Pulmonary artery endothelial cell (primary cell): ENCODE results near the gene ABCB6. TPM values are rescaled to one million over a fixed set of nuclear protein-coding genes. Genes with fewer than 3 reads are reported as not detected.

Experiments
- DNase-seq: peaks from one replicate; pipeline ENCODE4 v3.0.0-alpha.2; 2011; ENCODE audit warnings: low read depth, low spot score
- total RNA-seq: library from RNA; depleted of rRNA; stranded (reverse); fragments of >200 nt; gene quantifications from 2 replicates; pipeline ENCODE4 v1.2.3, GENCODE V29; 2014

Gene ABCB6
- total RNA-seq, 1 donor from 2014 or later: 20.0 TPM

DNA sequence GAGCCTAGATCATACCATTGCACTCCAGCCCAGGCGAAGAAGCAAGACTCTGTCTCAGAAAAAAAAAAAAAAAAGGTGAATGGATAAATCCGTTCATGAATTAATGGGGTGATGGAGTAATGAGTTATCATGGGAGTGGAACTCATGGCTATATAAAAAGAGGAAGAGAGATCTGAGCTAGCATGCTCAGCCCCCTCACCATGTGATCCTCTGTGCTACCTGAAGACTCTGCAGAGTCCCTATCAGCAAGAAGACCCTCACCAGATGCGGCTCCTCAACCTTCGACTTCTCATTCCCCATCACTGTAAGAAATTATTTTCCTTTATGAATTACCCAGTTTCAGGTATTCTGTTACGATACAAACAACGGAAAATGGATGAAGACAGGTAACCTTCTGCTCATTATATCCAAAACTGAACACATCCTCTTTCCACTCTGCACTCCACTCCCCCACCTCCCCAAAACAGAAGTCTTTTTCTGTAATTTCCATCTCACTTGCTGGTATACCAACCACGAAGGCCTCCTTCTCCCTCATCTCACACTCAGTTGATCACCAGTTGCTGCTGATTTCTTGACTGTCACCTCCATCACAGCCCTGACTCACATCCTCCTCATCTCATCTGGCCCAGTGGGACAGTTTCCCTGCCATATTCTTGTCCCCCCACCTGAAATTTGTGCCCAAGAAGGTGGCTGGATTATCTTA is 31.9 kb downstream of the ABCB6 start:
- DNase-seq: no peak

DNA sequence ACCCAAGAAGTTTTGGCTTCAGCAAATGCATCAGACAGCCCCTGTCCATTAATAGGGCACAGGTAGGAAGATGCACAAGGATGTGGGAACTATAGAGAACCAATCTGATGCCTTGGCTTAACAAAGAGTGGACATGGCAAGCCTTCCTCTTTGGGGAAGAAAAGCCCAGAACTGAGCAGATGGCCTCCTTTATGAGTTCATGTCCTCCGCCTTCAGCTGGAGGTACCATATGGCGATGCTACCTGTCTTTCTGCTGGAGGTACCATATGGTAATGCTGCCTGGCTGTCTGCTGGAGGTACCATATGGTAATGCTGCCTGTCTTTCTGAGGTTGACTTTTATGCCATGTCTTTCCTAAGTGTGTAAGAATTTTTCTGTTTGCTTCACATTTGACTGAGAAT is 34.6 kb downstream of the ABCB6 start:
- no peak for DNase-seq

DNA sequence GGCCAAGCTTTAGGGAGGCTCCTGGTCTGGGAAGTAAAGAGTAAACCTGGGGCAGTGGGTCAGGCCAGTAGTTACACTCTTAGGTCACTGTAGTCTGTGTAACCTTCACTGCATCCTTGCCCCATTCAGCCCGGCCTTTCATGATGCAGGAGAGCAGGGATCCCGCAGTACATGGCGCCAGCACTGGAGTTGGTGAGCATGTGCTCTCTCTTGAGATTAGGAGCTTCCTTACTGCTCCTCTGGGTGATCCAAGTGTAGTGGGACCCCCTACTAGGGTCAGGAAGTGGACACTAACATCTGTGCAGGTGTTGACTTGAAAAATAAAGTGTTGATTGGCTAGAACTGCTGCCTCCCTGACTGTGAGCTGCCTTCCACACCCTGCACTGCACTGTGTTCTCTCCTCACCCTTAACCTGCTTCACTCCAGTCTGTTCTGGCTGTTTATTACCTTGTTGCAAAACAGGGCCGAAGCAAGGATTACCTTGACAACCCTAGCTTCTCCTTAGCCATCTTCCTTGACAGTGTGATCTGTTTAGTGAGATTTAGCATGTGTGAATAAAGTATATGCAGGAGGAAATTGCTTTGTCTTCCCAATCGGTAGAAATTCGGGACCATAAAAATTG is 35.5 kb downstream of the ABCB6 start:
- DNase-seq: no peak

DNA sequence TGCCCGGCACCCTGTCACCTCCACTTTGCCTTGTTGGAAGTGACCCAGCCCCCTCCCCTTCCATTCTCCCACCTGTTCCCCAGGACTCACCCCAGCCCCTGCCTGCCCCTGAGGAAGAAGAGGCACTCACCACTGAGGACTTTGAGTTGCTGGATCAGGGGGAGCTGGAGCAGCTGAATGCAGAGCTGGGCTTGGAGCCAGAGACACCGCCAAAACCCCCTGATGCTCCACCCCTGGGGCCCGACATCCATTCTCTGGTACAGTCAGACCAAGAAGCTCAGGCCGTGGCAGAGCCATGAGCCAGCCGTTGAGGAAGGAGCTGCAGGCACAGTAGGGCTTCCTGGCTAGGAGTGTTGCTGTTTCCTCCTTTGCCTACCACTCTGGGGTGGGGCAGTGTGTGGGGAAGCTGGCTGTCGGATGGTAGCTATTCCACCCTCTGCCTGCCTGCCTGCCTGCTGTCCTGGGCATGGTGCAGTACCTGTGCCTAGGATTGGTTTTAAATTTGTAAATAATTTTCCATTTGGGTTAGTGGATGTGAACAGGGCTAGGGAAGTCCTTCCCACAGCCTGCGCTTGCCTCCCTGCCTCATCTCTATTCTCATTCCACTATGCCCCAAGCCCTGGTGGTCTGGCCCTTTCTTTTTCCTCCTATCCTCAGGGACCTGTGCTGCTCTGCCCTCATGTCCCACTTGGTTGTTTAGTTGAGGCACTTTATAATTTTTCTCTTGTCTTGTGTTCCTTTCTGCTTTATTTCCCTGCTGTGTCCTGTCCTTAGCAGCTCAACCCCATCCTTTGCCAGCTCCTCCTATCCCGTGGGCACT is 36.2 kb downstream of the ABCB6 start:
- no peak for DNase-seq

DNA sequence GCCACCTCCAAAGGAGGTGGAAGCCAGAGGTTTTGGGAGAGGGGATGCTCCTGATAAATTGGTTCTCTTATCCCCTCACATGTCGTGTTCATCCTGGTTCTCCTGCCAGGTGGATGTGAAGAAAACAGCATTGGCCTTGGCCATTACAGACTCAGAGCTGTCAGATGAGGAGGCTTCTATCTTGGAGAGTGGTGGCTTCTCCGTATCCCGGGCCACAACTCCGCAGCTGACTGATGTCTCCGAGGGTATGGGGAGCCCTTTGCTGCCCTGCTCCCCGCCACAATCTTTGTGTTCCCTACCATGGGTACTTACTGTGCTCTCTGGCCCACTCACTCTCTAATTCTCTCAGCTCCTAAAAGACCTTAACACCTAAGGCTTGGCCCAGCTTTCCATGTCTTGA is 37.2 kb downstream of the ABCB6 start:
- no peak for DNase-seq

DNA sequence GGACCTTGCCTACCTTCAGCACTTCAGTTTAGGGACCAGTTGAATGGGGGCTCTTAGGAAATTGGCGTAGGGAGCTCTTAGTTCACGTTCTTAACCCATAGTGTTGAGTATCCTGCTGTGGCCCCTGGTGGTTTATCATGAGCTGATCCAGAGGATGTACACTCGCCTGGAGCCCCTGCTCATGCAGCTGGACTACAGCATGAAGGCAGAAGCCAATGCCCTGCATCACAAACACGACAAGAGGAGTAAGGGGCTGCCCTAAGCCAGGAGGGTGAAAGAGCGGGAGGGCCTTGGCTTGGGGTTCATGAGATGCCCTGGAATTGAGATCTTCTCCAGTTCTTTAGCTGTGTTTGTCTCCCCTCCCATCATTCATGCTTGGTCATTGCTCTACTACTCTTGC is 37.8 kb downstream of the ABCB6 start:
- no peak for DNase-seq

DNA sequence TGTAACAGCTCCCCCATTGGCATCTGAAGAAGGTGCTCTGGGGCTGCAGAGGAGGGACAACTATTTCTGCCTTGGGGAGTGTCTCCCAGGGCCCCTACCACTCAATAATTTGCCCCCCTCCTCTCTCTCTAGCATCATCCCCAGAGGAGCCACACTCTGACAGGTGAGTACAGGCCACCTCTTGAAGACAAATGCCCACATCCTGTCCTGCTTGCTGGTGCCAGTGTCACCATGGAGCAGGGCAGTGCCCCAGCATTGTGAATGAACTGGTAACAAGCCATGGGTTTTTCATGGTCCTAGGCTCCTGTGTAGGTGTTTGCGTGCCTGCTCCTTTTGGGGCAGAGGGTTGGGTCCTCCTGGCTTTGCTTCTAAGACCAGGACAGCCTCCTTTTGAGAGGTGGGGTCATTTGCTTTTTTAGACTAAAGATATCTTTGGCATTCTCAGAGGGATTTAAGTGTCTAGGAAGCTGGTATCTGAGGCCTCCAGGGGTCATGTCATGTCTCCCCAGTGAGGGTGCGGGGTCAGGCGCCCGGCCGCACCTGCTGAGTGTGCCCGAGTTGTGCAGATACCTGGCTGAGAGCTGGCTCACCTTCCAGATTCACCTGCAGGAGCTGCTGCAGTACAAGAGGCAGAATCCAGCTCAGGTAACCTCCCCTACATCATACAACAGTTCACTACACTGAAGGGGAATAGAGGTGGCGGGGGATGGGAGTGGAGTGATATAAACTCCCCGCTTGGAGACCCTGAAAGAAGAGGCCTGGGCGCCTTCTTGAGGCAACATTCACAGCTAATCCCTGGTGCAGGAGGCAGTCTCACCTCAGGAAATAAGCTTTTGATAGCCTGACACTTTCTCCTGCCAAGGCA is 38.9 kb downstream of the ABCB6 start:
- no peak for DNase-seq

DNA sequence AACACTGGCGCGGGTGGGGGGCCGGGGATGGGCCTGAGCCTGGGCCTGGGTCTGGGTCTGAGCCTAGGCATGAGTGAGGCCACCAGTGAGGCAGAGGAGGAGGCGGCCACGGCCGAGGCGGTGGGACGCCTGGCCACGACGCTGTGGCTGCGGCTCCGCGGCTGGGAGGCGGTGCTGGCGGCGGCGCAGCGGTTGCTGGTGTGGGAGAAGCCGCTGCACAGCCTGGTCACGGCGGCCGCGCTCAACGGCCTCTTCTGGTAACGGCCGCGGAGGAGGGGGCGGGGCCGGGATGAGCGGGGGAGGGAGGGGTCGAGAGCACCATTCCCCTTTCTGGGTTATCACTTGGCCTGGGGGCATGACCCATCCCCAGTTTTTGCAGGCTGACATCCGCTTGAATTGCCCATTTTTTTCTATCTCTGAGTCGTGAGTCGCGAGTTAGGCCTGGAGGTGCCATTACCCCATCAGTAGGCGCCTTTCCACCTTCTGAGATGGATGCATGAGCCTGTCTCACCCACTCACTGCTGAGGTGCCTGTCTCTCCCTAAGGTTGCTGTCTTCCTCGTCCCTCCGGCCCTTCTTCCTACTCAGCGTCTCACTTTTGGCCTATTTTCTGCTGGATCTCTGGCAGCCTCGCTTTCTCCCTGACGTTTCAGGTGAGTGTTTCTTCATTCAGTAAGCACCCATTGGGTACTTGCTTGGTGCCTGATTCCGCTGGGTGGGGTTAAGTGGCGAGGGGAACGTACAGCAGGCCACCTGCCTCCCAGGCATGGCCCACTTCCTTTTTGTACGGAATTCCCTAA is 40.2 kb downstream of the ABCB6 start:
- DNase-seq: no peak

DNA sequence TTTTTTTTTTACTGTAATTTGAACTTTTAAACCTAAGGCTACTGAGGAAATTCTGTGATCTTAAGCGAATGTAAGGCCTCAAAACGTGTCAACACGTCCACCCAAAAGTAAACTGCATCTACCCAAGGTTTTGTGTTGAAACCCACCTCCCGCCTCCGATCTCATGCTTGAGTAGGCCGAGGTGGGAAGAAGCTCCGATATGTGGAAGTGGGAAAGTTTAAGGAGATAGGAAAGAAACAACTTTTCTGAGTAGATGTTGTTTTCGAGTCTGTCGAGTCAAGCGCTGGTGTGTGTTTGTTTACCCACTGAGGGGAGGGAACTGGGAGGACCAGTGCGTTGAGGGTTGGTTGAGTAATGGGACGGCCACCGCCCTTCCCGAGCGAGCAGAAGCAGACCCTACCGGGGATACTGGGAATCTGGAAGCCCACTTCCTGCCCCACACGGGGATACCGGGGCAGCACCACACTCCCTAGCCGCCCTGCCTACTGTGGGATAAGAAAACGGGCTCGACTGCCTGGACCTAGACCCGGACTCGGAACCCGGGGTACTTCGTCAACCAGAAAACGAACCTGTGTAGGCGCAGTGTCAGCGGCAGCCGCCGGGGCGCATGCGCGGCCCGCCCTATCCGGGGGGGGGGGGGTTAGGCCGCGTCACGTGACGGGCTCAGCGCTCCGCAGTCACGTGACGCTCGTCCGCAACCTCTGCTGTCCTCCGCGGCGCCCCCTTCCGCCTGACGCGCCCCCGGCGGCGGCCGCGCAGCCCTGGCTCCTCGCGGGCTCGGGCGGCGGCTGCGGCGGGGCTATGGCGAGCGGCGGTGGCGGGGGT is 41.0 kb downstream of the ABCB6 start, which contains the start of gene RETREG2:
Gene RETREG2 (plus strand): TSS at position 724 of the 825 bp plus-strand sequence. CDS start 78 bp downstream, at position 802.
- DNase-seq: peak; percentile 58

DNA sequence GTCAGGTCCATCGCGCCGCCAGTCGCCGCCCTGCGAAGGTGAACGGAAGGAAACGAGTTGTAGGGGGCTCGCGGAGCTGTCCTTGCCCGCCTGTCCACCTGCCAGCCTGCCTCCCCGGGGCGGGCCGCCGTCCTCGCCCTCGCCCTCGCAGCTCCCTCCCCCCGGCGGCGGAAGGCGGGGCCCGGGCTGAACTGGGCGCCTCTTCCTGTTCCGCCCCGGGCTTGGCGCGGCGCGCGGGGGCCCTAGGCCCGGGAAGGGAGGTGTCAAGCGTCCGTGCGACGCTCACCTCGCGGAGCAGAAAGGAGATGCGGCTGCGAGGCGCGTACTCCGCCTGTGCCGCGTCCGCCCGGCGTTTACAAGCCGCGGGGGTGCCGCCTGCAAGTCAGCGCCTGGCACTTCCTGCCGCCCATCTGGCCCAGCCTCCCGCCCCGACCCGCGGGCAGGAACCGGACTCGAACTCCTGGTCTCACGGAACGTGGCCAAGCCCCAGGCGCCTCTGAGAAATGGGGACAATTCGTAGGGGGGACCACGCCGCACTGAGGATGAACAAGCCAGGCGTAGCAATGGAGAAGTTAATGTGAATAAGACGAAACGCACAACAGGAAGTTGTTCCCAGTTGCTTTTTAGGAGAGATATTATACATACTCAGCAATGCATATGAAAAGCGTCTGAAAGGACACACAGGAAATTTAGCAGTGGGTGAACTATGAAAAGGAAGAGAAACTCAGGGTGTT is 41.8 kb downstream of the ABCB6 start, which contains the start of gene CNPPD1:
Gene CNPPD1 (minus strand): TSS at position 108 of the 734 bp plus-strand sequence. CDS start 97 bp downstream, at position 11.
- DNase-seq: no peak

DNA sequence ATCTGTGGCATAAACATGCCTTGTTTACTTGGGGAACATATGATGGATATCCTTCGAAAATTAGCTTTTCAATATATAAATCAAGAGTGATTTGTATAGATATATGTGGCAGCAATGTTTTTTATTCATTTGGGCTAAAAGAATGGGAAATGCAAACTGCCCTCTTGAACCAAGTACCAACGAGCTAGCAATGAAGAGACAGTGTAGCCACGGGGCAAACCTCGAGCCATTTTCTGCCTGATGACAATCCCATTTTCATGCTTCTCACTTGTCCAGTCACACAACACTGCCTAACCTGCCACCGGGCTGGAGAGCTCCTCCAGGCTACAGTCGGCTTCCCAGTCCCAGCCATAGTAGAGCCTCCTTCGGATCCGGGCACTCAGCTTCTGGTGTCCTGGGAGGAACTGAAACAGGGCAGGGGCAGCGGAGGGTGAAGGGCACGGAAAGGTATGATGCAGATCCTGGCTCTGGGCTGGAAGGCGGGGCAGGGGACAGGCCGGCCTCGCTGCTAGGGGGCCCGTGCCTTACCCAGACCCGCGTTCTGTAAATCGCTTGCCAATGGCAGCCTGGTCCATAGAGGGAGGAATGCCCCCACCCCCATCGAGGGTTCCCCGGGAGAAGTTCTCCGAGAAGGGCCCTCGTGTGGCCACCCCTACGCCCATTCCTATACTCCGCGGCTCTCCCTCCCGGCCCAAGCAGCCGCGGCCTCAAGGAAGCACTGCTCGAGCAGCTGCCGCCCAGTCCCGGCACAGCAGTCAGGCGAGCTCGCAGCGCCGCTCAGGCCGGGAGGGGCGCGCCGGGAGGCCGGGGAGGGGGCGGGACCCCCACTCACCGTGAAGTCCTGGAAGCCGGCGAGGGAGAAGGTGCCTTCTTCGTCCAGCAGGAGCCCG is 42.6 kb downstream of the ABCB6 start:
- DNase-seq: no peak

DNA sequence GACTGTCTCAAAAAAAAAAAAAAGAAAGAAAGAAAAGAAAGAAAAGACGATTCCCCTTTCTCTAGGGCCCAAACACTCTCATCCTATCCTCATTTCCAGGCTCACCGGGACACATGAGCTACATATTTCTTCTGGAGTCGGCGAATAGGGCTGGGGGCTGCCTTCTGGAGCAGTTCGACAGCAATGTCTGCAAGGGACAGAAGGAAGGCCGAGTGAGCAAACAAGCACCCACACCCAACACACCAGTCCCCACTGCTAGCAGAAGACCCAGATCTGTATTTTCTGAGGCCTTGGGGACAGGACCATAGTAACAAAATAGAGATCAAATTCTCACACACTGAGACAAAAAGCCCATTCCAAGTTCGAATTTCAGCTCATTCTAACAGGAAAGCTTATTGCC is 43.3 kb downstream of the ABCB6 start:
- no peak for DNase-seq

DNA sequence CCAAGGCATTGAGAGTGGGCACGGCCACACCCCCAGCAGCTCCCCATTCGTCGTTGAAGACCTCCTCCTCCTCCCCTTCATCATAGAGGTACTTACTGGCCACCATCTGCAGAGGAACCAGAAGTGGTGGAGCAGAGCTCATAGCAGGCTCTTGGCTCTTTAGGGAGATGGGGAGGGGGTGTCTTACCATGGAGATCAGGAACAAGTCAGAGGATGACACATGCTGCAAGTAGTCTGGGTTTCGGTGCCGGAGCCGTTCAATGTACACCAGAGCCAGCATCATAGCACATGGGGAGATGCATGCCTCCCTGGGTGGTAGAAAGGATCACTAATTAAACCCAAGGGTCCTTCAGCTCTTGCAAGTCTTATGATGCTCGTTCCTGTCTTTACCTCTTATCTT is 44.0 kb downstream of the ABCB6 start:
- DNase-seq: no peak

DNA sequence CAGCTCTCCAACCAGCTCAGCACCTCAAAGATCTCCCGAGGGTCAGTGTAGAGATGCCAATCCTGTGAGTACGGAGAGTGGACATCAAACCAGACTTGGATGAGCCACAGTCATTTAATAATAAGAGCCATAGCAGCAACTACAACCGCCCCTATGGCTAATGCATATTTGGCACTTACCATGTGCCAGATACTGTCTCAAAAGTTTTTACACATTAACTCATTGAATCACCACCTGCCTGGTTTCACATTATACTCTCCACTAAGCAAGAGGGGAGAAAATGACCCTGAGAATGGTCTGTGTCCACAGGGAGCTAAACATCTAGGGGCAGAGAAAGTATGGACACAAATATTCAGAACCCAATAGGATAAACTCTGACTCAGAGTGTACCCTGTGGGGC is 44.6 kb downstream of the ABCB6 start:
- DNase-seq: no peak

DNA sequence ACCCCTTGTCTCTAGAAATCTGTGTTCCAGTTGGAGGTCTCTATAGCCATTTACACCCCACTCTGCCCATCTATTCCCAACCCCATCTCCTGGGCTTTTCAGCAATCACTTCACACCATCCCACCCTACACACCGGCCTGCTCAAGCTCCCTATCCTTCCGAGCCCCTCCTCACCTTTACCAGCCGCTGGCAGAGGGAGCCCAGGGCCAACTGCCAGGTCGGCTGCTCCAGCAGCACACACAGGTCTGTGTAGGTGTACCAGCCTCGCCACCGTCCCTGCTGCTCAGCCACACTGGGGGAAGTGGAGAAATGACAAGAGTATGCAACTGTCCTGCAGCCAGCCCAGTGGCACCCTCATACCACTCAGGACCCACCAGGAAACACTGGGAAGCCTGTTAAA is 45.6 kb downstream of the ABCB6 start:
- no peak for DNase-seq

DNA sequence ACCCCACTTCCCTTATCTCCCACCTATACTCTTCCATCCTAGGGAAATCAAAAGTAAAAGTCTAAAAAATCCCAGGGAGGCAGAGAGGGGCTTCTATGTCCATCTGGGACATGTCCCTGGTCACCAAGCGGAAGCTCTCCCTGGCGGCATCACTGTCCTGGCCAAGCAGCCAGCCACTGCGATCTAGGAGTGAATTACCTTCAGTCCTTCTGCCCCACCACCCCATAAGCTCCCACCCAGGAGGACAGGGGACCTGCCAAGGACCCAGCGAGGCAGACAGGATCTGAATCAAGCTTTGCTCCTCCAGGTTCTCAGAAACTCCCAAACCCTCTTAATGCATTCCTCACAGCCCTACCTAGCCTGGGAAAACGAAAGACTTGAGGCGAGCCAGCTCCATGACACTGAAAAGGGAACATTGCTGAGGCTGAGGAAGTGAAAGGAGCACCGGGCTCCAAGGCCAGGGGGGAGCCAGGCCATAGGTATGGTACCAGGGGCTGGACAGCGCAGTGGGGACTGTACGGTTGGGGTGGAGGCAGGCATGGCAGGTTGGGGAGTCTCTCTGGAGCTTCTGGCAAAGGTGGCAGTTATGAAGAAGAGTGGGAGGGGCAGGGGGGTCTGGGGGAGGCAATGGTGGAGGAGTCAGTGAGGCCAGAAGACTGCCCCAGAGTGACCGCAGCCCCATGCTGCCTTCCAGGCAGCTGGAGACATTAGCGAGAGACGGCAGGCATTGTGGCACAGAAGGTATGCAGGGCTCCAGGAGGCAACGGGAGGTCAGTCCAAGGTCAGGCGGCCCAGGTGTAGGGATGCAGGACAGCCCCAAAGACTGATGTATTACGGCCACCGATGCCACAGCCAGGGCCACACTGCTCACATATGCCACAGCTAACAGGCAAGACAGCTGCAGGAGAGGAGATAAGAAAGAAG is 46.3 kb downstream of the ABCB6 start:
- no peak for DNase-seq

DNA sequence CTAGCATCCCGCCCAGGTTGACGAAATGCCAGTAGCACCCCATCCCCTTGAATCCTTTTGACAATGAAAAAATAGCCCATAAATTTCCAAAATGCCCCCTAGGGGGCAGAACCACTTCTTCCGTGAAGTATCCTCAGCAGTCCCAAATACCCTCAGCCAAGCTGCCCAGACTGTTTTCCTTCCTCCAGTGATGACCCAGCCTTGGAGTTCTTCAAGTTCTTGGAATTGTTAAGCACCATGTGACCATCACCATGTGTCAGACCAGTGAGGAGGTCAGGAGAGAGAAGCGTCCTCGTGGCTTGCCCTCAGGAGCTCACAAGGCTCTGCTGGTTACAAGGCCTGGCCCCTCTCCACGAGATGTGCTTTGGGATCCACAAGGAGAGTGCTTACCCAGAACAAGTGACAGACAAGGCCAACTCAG is 47.5 kb downstream of the ABCB6 start:
- peak; percentile 66 for DNase-seq
